DND-41 (cell line): Measurements from ENCODE around the gene CTBP1.

Experiments used
- EZH2 ChIP-seq: IDR thresholded peaks from 3 replicates; pipeline ENCODE4 v1.6.1; 2012; ENCODE audit warnings: borderline replicate concordance, low read depth, mild to moderate bottlenecking, moderate library complexity, low read length, inconsistent platforms; ENCODE audit not compliant: severe bottlenecking
- TF ChIP-seq, protein P1 (sequence below): IDR thresholded peaks from 2 replicates; pipeline ENCODE4 v1.5.1; 2012; ENCODE audit warnings: borderline replicate concordance, low read length, moderate library complexity, mild to moderate bottlenecking; ENCODE audit not compliant: poor library complexity, severe bottlenecking; ENCODE audit errors: extremely low read depth

DNA sequence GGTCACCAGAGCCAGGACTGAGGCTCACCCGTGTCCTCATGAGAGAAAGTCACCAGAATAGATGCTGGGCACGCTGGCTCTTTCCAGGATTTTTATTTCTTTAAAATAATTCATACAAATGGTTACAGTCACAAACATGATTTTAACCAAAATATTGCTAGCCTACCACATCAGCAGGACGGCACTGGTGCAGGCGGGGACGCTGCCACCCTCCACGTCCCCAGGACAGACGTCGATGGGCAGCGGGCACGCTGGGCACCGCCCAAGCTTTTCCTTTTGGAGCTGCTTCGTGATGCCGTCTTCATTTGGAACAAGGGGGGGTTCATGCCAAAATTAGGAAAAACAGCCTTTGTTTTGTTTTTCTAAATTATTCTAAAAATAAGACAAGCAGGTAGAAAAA is 37.6 kb downstream of the CTBP1 start:
- no peak for TF ChIP-seq EZH2
- TF ChIP-seq, protein P1, sequence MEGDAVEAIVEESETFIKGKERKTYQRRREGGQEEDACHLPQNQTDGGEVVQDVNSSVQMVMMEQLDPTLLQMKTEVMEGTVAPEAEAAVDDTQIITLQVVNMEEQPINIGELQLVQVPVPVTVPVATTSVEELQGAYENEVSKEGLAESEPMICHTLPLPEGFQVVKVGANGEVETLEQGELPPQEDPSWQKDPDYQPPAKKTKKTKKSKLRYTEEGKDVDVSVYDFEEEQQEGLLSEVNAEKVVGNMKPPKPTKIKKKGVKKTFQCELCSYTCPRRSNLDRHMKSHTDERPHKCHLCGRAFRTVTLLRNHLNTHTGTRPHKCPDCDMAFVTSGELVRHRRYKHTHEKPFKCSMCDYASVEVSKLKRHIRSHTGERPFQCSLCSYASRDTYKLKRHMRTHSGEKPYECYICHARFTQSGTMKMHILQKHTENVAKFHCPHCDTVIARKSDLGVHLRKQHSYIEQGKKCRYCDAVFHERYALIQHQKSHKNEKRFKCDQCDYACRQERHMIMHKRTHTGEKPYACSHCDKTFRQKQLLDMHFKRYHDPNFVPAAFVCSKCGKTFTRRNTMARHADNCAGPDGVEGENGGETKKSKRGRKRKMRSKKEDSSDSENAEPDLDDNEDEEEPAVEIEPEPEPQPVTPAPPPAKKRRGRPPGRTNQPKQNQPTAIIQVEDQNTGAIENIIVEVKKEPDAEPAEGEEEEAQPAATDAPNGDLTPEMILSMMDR, result no peak
